AG10803 (cell line): ENCODE data around the gene SYNGAP1.

Experiments used
- DNase-seq: peaks from one replicate; pipeline ENCODE4 v3.0.0; 2010; ENCODE audit warnings: low read depth
- H3K4me3 ChIP-seq: 2 replicates; pipeline ENCODE4 v1.5.1; 2011; ENCODE audit warnings: mild to moderate bottlenecking, low read length, control low read depth
- TF ChIP-seq, protein P1 (sequence below): conservative IDR thresholded peaks from 2 replicates; pipeline ENCODE4 v1.5.1; 2011; ENCODE audit warnings: mild to moderate bottlenecking, low read length, control low read depth, inconsistent platforms

The SYNGAP1 gene

DNA sequence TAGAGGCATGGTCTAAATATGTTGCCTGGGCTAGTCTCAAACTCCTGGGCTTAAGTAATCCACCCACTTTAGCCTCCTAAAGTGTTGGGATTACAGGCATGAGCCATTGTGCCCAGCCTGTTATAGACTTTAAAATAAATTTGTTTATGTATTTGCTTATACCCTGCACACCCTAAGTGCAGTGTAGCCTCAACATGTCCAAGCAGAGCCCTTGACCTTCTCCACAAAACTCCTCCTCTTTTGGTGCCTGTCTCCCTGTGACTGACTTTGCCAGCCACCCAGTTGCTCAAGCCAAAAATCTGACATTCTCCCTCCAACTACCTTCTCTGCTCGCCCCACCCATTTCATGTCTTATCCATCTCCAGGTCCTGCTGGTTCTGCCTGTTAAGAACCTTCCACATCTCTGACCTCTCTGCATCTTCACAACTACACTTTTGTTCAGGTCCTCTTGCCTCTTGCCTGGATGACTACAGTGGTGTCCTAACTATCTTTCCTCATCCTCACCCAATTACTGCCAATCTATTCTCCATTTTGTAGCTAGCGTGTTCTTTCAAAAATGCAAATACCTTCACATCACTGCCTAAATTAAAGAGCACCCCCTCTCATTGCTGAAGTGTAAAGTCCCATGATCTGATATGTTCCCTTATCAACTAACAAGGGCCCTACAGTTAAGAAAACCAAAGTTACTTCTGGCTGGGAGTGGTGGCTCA is 39.4 kb upstream of the SYNGAP1 start:
- DNase-seq = no peak
- TF ChIP-seq, protein P1, sequence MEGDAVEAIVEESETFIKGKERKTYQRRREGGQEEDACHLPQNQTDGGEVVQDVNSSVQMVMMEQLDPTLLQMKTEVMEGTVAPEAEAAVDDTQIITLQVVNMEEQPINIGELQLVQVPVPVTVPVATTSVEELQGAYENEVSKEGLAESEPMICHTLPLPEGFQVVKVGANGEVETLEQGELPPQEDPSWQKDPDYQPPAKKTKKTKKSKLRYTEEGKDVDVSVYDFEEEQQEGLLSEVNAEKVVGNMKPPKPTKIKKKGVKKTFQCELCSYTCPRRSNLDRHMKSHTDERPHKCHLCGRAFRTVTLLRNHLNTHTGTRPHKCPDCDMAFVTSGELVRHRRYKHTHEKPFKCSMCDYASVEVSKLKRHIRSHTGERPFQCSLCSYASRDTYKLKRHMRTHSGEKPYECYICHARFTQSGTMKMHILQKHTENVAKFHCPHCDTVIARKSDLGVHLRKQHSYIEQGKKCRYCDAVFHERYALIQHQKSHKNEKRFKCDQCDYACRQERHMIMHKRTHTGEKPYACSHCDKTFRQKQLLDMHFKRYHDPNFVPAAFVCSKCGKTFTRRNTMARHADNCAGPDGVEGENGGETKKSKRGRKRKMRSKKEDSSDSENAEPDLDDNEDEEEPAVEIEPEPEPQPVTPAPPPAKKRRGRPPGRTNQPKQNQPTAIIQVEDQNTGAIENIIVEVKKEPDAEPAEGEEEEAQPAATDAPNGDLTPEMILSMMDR = no peak

DNA sequence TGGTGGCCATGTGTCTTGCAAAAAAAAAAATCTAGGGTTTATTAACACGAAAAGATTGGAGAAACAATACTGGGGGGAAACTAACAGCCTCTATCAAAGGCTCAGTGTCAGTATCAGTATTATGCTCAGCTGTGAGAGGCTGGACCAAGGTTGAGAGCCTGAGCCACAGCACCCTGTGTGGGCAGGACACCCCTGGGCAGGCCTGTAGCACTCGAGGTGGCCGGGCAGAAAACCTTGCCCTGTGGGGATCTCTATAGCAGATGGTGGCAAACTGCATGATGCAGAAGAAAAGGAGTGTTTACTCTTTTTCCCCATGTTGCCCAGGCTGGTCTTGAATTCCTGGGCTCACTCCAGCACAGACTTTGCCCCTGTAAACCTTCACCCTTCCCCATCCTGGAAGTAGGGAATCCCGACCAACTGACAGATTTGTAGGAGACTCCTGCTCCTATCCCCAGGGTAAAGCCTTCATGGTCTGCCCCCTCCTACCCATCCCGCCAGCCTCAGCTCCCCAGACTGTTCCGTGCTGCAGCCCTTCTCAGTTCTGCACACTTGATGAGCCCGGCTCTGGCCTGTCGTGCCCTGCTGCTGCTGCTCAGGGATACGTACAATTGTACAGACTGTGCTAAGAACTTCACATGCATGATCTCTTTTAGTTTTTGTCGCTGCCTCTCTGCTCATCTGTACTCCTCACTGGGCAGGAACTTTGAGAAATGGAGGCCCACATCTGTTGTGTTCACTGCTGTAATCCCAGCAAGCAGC is 36.3 kb upstream of the SYNGAP1 start:
- H3K4me3 ChIP-seq = no peak overlapping the region
- TF ChIP-seq, protein P1 = no peak
- DNase-seq = no peak

More for the DNA sequence above, 39.4 kb upstream of the SYNGAP1 start:
- no peak overlapping the region for H3K4me3 ChIP-seq

DNA sequence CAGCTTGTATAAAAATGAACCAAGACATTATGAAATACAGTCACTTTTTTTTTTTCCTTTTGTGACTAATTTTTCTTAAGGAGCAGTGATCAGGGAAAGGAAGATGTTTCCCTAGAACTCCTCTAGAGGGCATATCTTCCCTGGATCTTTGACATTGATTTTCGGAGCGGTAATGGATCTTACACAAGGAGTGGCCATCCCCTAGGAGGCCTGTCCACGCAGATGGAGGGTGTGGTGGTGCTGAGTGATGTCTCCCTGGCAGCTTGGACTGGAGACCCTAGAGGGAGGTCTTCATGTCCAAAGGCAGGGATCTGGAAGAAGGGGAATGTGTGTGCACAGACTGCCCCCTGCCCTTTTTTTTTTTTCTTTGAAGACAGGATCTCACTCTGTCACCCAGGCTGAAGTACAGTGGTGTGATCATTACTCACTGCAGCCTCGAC is 35.3 kb upstream of the SYNGAP1 start:
- TF ChIP-seq, protein P1 = peak; percentile 66
- DNase-seq = peak; percentile 82

DNA sequence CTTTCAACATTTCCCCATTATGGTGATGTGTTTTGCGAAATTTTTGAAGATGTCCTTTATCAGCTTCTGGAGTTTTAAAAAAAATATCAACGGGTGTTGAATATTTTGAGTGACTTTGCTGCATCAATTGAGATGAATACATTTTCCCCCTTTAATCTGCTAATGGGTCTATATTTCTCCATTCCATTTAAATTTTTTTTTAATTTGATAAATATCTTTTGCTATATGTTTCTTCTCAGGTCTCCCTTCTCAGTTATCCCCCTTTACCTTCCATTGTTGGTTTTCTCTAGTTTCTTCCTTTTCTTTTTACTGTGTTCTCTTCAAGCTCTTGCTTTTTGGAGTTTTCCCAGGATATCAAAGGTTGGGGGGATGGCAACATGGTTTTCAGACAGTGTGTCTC is 29.7 kb upstream of the SYNGAP1 start:
- TF ChIP-seq, protein P1 = no peak
- no peak overlapping the region for H3K4me3 ChIP-seq
- DNase-seq = no peak

More for the DNA sequence above, 35.3 kb upstream of the SYNGAP1 start:
- no peak overlapping the region for H3K4me3 ChIP-seq

DNA sequence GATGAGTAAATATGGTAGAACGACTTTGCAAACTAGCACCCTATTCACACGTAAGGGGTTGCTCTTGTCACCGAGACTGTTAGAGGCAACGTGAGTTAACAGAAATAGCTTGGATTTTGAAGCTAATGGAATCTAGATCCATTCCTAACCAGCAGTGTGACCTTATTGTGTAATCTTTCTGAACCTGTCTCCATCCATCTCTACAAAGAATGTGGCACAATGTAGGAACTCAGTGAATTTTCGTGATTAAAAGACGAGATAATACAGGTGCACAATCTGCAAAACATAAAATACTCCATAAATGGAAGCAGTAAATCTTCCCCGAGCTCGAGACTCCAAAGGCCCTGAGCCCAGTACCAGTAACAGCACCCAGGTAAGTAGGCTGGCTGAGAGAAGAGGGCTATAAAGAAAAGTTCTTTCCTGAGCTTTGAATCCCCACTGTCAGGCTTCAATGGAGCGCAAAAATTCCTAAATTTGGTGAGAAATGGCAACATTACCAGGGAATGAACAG is 29.0 kb upstream of the SYNGAP1 start:
- TF ChIP-seq, protein P1 = no peak
- no peak for DNase-seq
- H3K4me3 ChIP-seq = peak overlapping the region; percentile 37

DNA sequence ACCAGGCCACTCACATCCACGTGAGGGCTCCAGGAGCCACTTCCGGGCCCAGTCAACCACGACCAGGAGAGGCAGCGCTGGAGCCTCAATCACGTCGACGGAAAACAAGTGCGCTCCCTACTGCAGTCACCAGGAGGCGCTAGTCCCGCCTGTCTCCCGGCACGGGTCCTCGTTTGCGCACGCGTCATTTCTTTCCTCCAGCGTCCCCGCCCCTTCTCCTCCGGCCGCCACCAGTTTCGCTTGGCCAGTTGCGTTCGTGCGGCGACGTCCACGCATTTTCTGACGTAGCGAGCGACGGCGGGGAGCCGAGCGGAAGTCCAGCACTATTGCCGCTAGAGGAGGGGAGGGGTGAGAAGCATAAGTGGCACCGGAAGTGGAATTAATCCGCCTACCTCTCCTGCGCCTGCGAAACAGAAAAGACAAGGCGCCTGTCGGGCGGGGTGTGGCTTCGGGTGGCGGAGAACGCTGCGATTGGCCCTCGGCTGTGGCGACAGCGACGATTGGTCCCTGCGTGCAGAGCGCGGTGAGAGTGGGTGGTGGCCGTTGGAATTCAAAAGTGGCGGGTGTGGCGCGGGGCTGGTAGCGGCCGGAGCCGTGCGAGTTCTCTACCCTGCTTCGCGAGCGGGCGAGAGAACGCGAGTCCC is 28.5 kb upstream of the SYNGAP1 start, which contains the start of gene KIFC1:
Gene KIFC1 (plus strand): TSS at position 546 of the 644 bp plus-strand sequence. CDS start 163 bp downstream, outside the sequence.
- peak; percentile 100 for DNase-seq
- TF ChIP-seq, protein P1 = peak; percentile 89
- peak within 1 kb of the TSS; percentile 89 for H3K4me3 ChIP-seq
